GM21447 (cell line): ENCODE data around the gene PYCARD.

Source experiments
- ATAC-seq: cut with Tn5 transposase; IDR thresholded peaks from one replicate; pipeline ENCODE4 v1.9.1; 2021; ENCODE audit not compliant: unreplicated experiment

The PYCARD gene

DNA sequence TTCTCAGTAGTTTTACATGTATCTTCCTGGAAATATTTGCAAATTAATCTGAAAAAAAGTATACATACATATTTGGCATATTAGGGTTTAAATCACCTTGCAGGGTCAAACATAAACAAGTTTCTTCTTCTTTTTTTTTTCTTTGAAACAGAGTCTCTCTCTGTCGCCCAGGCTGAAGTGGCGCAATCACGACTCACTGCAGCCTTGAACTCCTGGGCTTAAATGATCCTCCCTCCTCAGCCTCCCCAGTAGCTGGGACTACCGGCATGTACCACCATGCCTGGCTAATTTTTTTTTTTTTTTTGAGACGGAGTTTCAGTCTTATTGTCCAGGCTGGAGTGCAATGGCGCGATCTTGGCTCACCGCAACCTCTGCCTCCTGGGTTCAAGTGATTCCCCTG is 35.2 kb downstream of the PYCARD start:
- no peak for ATAC-seq

DNA sequence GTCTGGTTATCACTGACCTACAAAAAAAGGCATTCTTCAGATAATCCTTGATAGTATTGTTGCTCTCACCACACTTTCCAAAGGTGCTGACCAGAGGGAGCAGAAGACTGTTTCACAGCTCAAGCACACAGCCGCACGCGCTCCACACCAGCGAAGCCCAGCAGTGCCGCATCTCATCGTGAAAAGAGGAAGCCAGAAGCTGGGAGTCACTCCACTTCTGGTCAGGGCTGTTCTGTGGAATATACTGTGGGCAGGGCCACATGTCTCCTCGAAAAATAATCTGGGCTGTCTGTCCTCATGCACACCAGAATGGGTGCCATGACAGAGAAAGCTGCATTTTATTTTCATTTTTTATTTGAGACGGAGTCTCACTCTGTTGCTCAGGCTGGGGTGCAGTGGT is 45.4 kb downstream of the PYCARD start:
- no peak for ATAC-seq
